Left lobe of liver (tissue), 2 donors: ENCODE data around the gene DBNDD2. TPM values are rescaled to one million over a fixed set of nuclear protein-coding genes. Genes with fewer than 3 reads are reported as not detected.

Experiments
- ATAC-seq: fragments of 200-7000 bp; cut with Tn5 transposase; one replicate; pipeline ENCODE4 v1.9.1; 2020; ENCODE audit warnings: mild to moderate bottlenecking, moderate library complexity
- DNase-seq: peaks from one replicate; pipeline ENCODE4 v3.0.0-alpha.2; 2020; ENCODE audit warnings: low spot score
- total RNA-seq: library from RNA; stranded (reverse); gene quantifications from one replicate; pipeline ENCODE4 v1.2.1, GENCODE V29; 2021
- donor health status: DM: no; HTN: no; CAD: no; lungs with moderate emphysema.
- donor health status: DM: no; HTN: yes; CAD: no.

DBNDD2 gene
- total RNA-seq, 1 donor from 2014 or later, result 2.9 TPM

DNA sequence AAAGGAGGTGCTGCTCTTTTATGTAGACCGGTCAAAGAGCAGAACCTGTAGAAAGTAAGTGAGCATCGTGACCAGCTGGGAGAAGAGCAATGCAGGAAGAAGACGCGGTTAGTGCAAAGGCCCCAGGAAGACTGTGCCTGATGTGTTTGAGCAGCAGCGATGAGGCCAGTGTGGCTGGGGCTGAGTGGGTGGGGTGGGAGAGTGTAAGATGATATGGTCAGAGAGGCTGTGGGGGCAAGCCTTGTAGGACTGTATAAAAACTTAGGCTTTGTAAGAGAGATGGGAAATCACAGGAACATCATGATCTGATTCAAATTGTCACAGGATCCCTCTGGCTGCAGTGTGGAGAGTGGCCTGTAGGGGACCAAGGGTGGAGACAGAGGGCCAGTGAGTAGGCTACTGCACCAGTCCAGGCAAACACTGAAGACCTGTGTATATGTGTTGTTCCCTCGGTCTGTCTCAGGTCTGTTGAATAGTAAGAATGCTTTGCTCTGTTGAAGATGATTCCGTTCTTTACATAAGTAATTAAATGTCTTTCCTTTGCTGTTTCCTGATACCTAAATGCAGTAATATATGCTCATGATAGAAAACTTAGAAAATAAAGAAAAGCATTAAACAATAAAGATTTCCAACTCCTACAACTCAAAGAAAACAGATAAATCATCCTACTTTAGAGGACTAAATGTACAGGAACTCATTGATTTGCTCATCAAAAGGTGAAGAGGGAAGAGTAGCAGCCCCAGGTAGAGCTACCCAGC, 37.9 kb downstream of the DBNDD2 start:
- ATAC-seq, result peak; percentile 70
- no peak for DNase-seq

- ATAC-seq, result no peak
- no peak for DNase-seq
Observed at GRCh38 chr20:45448270-45448669, 40.2 kb downstream of the DBNDD2 start.

GRCh38 chr20:45449528-45449927, 41.4 kb downstream of the DBNDD2 start:
- ATAC-seq (no peak), DNase-seq (no peak)

- no peak for DNase-seq
- peak; percentile 86 for ATAC-seq
Observed at GRCh38 chr20:45450097-45450818, 42.2 kb downstream of the DBNDD2 start.

DNA sequence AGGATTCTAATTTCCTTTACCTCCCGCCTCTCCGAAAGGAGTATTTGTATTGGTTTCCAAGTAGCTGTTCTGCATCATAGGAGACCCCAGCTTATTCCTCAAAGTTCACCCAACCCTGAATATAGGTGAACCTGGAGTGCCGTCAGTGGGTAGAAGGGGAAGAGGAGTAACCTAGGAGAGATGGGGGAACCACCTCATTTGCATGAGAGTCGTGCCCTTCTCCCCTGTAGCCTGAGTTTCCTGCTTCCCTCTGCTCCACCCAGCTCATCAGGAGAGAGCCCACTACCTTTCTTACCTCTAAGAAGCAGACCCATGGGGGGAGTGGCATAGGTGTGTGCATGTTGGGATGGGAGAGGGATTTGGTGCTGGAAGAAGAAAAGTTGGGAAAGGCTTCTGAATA, 44.1 kb downstream of the DBNDD2 start:
- ATAC-seq, result no peak

GRCh38 chr20:45452772-45453691, 44.9 kb downstream of the DBNDD2 start:
- DNase-seq, result no peak
- no peak for ATAC-seq

More for the DNA sequence above, 44.1 kb downstream of the DBNDD2 start:
- no peak for DNase-seq

- ATAC-seq (peak; percentile 87), DNase-seq (peak; percentile 56)
Observed at GRCh38 chr20:45456632-45457031, 48.5 kb downstream of the DBNDD2 start.

DNA sequence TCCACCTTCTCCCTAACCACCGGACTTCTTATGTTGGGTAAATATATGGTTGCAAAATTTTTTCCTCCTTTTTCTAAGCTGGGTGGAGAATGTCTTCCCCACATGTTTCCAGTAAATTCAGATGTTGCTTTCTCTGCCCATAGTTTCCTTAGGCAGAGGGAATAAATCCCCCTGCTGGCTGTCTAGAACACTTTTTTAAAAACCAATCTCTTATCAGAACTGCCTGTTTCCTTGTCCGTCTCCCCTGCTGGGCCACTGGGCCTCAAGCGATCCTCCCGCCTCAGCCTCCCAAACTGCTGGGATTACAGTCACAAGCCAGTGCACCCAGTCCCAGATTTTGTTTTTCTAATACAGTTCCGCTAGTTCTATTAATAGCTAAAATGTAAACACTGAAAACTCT, 51.5 kb downstream of the DBNDD2 start:
- ATAC-seq, result no peak
- DNase-seq, result no peak

Other genes starting within 250 kb of the DBNDD2 start
- not detected for gene PI3, start 233.4 kb upstream of the DBNDD2 start, total RNA-seq
- gene SEMG1, start 201.3 kb upstream of the DBNDD2 start, total RNA-seq, result not detected
- not detected for gene SEMG2, start 186.9 kb upstream of the DBNDD2 start, total RNA-seq
- gene SLPI, start 153.7 kb upstream of the DBNDD2 start, total RNA-seq, result 147 TPM
- 0.23 TPM for gene RBPJL, start 101.4 kb upstream of the DBNDD2 start, total RNA-seq
- gene MATN4, start 100.0 kb upstream of the DBNDD2 start, total RNA-seq, result not detected
- 89.3 TPM for gene SDC4, start 59.9 kb upstream of the DBNDD2 start, total RNA-seq
- 16.9 TPM for gene SYS1, start 45.1 kb upstream of the DBNDD2 start, total RNA-seq
- gene TP53TG5, start 30.0 kb upstream of the DBNDD2 start, total RNA-seq, result not detected
- gene PIGT, start 7.9 kb downstream of the DBNDD2 start, total RNA-seq, result 36.0 TPM
- 3.7 TPM for gene WFDC2, start 61.5 kb downstream of the DBNDD2 start, total RNA-seq
- gene SPINT3, start 107.3 kb downstream of the DBNDD2 start, total RNA-seq, result not detected
- gene WFDC6, start 131.2 kb downstream of the DBNDD2 start, total RNA-seq, result not detected
- not detected for gene EPPIN, start 139.1 kb downstream of the DBNDD2 start, total RNA-seq
- not detected for gene WFDC8, start 171.0 kb downstream of the DBNDD2 start, total RNA-seq
- not detected for gene WFDC10A, start 221.4 kb downstream of the DBNDD2 start, total RNA-seq
- not detected for gene WFDC9, start 223.0 kb downstream of the DBNDD2 start, total RNA-seq